Endothelial cell of umbilical vein (primary cell): ENCODE measurements around the gene GRIA3. TPM values are rescaled to one million over a fixed set of nuclear protein-coding genes. Genes with fewer than 3 reads are reported as not detected.

Experiments used
- BruUV-seq: library from RNA; stranded (reverse); fragments of 400-500 nt; replicated peaks from 2 replicates; lab custom pipeline; 2021; lab: Mats Ljungman, UMichigan
- CTCF ChIA-PET: fragments of 300-600, 350-600 bp; sonication (Branson Sonifier 250); formaldehyde crosslinking; loops from one replicate; lab custom pipeline; 2021; ENCODE audit warnings: antibody characterized with exemption, inconsistent platforms; lab: Charles Lee
- POLR2A ChIA-PET: fragments of 300-600, 350-600 bp; sonication (Branson Sonifier 250); formaldehyde crosslinking; loops from one replicate; lab custom pipeline; 2021; ENCODE audit warnings: antibody characterized with exemption, inconsistent platforms; lab: Charles Lee
- DNase-seq: peaks from one replicate; pipeline ENCODE4 v3.0.0-alpha.2; 2011; ENCODE audit warnings: low read depth, low spot score
- FAIRE-seq: peaks from 2 replicates; lab custom pipeline; 2011; peaks lifted over from hg19 to GRCh38; lab: Jason Lieb, UNC
- H2AFZ ChIP-seq: 2 replicates; pipeline ENCODE4 v1.6.0; 2012; ENCODE audit warnings: low read depth, low read length, control low read depth, inconsistent platforms
- H3K27ac ChIP-seq: 2 replicates; pipeline ENCODE4 v1.5.1; 2011; ENCODE audit warnings: low read depth, mild to moderate bottlenecking, control low read depth, low read length, moderate library complexity; ENCODE audit not compliant: insufficient read depth
- H3K27me3 ChIP-seq, 2 experiments: 2 replicates each; pipeline versions ENCODE4 v1.6.0 to v1.6.1; 2011; ENCODE audit warnings: low read length in 2 of 2, mixed read lengths in 1 of 2; ENCODE audit not compliant: control insufficient read depth in 2 of 2, insufficient read depth in 2 of 2
- H3K36me3 ChIP-seq, 2 experiments: 2 replicates in 1 of 2; 3 replicates in 1 of 2; pipeline ENCODE4 v1.5.1; 2011; ENCODE audit warnings: low read length in 2 of 2, mild to moderate bottlenecking in 1 of 2, moderate library complexity in 1 of 2; ENCODE audit not compliant: control insufficient read depth in 2 of 2, insufficient read depth in 2 of 2; ENCODE audit errors: extremely low read depth in 1 of 2
- H3K4me1 ChIP-seq: 3 replicates; pipeline ENCODE4 v1.5.1; 2011; ENCODE audit warnings: mild to moderate bottlenecking, low read length; ENCODE audit not compliant: control insufficient read depth, insufficient read depth; ENCODE audit errors: extremely low read depth
- H3K4me2 ChIP-seq: 2 replicates; pipeline ENCODE4 v1.6.1; 2011; ENCODE audit warnings: low read length, control low read depth, mixed read lengths; ENCODE audit not compliant: insufficient read depth
- H3K4me3 ChIP-seq, 3 experiments: fragments of 200-600 bp in 1 of 3; sonication (generic), shearing (Covaris generic) in 1 of 3; replicated peaks in 1 of 3; 2 replicates each; pipeline ENCODE4 v1.5.1; 2011 to 2016; ENCODE audit warnings: control low read depth in 3 of 3, low read length in 3 of 3, mild to moderate bottlenecking in 2 of 3, inconsistent platforms in 1 of 3, low read depth in 1 of 3, moderate library complexity in 1 of 3; ENCODE audit not compliant: insufficient read depth in 1 of 3
- H3K79me2 ChIP-seq: 2 replicates; pipeline ENCODE4 v1.6.0; 2012; ENCODE audit warnings: low read length, inconsistent platforms; ENCODE audit not compliant: control insufficient read depth, insufficient read depth
- H3K9ac ChIP-seq: replicated peaks from 2 replicates; pipeline ENCODE3; 2011; ENCODE audit warnings: low read length, control low read depth; ENCODE audit not compliant: insufficient read depth; ENCODE audit errors: extremely low read depth
- H3K9me1 ChIP-seq: replicated peaks from 3 replicates; pipeline ENCODE4 v1.6.0; 2011; ENCODE audit warnings: mild to moderate bottlenecking, low read length; ENCODE audit not compliant: control insufficient read depth, insufficient read depth; ENCODE audit errors: extremely low read depth
- H3K9me3 ChIP-seq: replicated peaks from 2 replicates; pipeline ENCODE4 v1.5.1; 2012; ENCODE audit warnings: low read length, inconsistent platforms; ENCODE audit not compliant: control insufficient read depth, insufficient read depth
- H4K20me1 ChIP-seq: replicated peaks from 2 replicates; pipeline ENCODE3; 2011; ENCODE audit warnings: mild to moderate bottlenecking, low read length; ENCODE audit not compliant: control insufficient read depth, insufficient read depth; ENCODE audit errors: extremely low read depth
- EZH2 ChIP-seq: IDR thresholded peaks from 2 replicates; pipeline ENCODE4 v1.6.1; 2012; ENCODE audit warnings: borderline replicate concordance, low read depth, mild to moderate bottlenecking, moderate library complexity, low read length, inconsistent platforms; ENCODE audit not compliant: severe bottlenecking
- FOS ChIP-seq: IDR thresholded peaks from 2 replicates; pipeline ENCODE4 v1.6.1; 2011; ENCODE audit warnings: mild to moderate bottlenecking, low read length, moderate library complexity, borderline replicate concordance; ENCODE audit not compliant: insufficient read depth
- GATA2 ChIP-seq: IDR thresholded peaks from 2 replicates; pipeline ENCODE4 v1.7.0; 2011; ENCODE audit warnings: low read depth, mild to moderate bottlenecking, moderate library complexity, mixed read lengths, low read length; ENCODE audit not compliant: insufficient read length, insufficient read depth
- JUN ChIP-seq: IDR thresholded peaks from 2 replicates; pipeline ENCODE4 v1.6.1; 2011; ENCODE audit warnings: borderline replicate concordance, low read depth; ENCODE audit not compliant: insufficient read length, insufficient read depth
- MAX ChIP-seq: IDR thresholded peaks from 2 replicates; pipeline ENCODE4 v1.6.1; 2011; ENCODE audit not compliant: insufficient read depth, insufficient read length
- MYC ChIP-seq: IDR thresholded peaks from one replicate; pipeline ENCODE4 v1.6.1; 2011; ENCODE audit warnings: mild to moderate bottlenecking, low read depth, low read length
- POLR2A ChIP-seq: IDR thresholded peaks from 2 replicates; pipeline ENCODE4 v1.6.1; 2012; ENCODE audit warnings: low read depth, mild to moderate bottlenecking, control low read depth, low read length
- POLR2AphosphoS5 ChIP-seq: IDR thresholded peaks from 2 replicates; pipeline ENCODE4 v1.6.1; 2012; ENCODE audit warnings: low read depth, mild to moderate bottlenecking, control low read depth, low read length, moderate library complexity; ENCODE audit not compliant: insufficient read depth
- dilution Hi-C: fragments of 300-500 bp; cut with MboI; formaldehyde crosslinking; loops from one replicate; pipeline ENCODE4 v1.15.0; 2019; ENCODE audit warnings: low sequenced_read_pairs; ENCODE audit not compliant: extremely low pct_ligation_motif_present
- intact Hi-C: fragments of 100-400 bp; cut with micrococcal nuclease; formaldehyde crosslinking; loops from one replicate; pipeline ENCODE4 v1.10.0; 2022
- polyA plus RNA-seq, 4 experiments: library from polyadenylated mRNA; depleted of rRNA in 3 of 4; stranded (reverse) in 3 of 4; unstranded in 1 of 4; fragments of >200 nt; gene quantifications; 2 replicates each; pipeline versions ENCODE4 v1.2.1 to v1.2.3, GENCODE V29; 2011 to 2012; ENCODE audit warnings: missing spikeins in 1 of 4
- total RNA-seq: library from RNA; stranded (reverse); gene quantifications from 2 replicates; pipeline ENCODE4 v1.2.3, GENCODE V29; 2021
- TF ChIP-seq, protein P1 (sequence below), 2 donors: IDR thresholded peaks; 1 replicate in 1 of 2; 2 replicates in 1 of 2; pipeline ENCODE4 v1.5.1; 2011; ENCODE audit warnings: low read length in 2 of 2, mild to moderate bottlenecking in 2 of 2, moderate library complexity in 2 of 2, control low read depth in 1 of 2, inconsistent platforms in 1 of 2, low read depth in 1 of 2; ENCODE audit not compliant: insufficient read depth in 1 of 2; ENCODE audit errors: extremely low read depth in 1 of 2

Gene GRIA3
- total and polyA plus RNA-seq, 2 donors (not counting 3 experiments of a cell fraction or from before 2014, with no cell fraction given): not detected

DNA sequence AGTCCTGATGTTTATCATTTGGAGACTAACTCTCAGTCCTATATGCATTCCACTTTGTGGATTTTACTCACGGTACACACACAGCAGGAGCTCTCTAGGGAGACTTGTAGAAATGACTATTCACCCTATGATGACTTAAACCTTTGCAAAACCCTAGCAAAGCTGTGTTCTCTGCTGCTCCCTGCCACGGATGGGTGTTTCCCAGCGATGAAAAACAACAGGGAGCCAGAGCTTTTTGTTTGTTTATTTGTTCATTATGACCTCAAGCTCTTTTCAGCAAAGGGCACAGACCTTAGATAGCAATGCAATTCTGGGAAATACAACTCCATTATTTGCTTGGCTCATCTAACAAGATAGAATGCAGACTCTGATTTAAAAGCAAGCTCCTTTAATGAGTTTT, 156.6 kb downstream of the GRIA3 start:
- H3K27ac ChIP-seq: no peak overlapping the region
- dilution Hi-C loops (no loop called here), intact Hi-C loops (no loop called here)
- H3K79me2 ChIP-seq: no peaks in the 10 kb centered on the region
- no peaks in the 10 kb centered on the region for H3K9me3 ChIP-seq
- FAIRE-seq (no peak), DNase-seq (no peak)
- no peaks in the 10 kb centered on the region for H3K27me3 ChIP-seq
- ChIA-PET POLR2A (no interaction called here), CTCF (no interaction called here)
- no peak overlapping the region for H3K4me2 ChIP-seq
- no TSS peak for BruUV-seq
- no peak overlapping the region for H3K4me3 ChIP-seq
- no peaks in the 10 kb centered on the region for H3K4me1 ChIP-seq
- H2AFZ ChIP-seq: no peak overlapping the region
- TF ChIP-seq POLR2AphosphoS5 (no peak), MYC (no peak)
- TF ChIP-seq, protein P1, sequence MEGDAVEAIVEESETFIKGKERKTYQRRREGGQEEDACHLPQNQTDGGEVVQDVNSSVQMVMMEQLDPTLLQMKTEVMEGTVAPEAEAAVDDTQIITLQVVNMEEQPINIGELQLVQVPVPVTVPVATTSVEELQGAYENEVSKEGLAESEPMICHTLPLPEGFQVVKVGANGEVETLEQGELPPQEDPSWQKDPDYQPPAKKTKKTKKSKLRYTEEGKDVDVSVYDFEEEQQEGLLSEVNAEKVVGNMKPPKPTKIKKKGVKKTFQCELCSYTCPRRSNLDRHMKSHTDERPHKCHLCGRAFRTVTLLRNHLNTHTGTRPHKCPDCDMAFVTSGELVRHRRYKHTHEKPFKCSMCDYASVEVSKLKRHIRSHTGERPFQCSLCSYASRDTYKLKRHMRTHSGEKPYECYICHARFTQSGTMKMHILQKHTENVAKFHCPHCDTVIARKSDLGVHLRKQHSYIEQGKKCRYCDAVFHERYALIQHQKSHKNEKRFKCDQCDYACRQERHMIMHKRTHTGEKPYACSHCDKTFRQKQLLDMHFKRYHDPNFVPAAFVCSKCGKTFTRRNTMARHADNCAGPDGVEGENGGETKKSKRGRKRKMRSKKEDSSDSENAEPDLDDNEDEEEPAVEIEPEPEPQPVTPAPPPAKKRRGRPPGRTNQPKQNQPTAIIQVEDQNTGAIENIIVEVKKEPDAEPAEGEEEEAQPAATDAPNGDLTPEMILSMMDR (IDR thresholded peaks at IDR 0.05; ENCODE audit: extremely low read depth in 1 of 2, insufficient read depth in 1 of 2, low read depth in 1 of 2, low read length in 2 of 2): no peak
- no peak overlapping the region for H3K9ac ChIP-seq
- H4K20me1 ChIP-seq: no peaks in the 10 kb centered on the region
- H3K36me3 ChIP-seq: no peaks in the 10 kb centered on the region
- no peaks in the 10 kb centered on the region for H3K9me1 ChIP-seq

GRCh38 chrX:123348468-123348867, 164.4 kb downstream of the GRIA3 start:
- TF ChIP-seq MAX (no peak), POLR2A (no peak), JUN (no peak), GATA2 (no peak), POLR2AphosphoS5 (no peak), FOS (no peak), EZH2 (no peak), MYC (no peak)
- TF ChIP-seq, protein P1 (IDR thresholded peaks at IDR 0.05; ENCODE audit: extremely low read depth in 1 of 2, insufficient read depth in 1 of 2, low read depth in 1 of 2, low read length in 2 of 2): no peak
- H3K9me3 ChIP-seq: no peaks in the 10 kb centered on the region
- H2AFZ ChIP-seq: no peak overlapping the region
- H3K36me3 ChIP-seq: no peaks in the 10 kb centered on the region
- intact Hi-C loops: no loop called here
- CTCF ChIA-PET: no interaction called here
- H3K79me2 ChIP-seq: no peaks in the 10 kb centered on the region
- H3K9ac ChIP-seq: no peak overlapping the region
- no peaks in the 10 kb centered on the region for H3K9me1 ChIP-seq
- no peak for DNase-seq
- FAIRE-seq: no peak
- H3K27ac ChIP-seq: no peak overlapping the region
- dilution Hi-C loops: no loop called here
- no peak overlapping the region for H3K4me2 ChIP-seq
- no peaks in the 10 kb centered on the region for H3K27me3 ChIP-seq
- no TSS peak for BruUV-seq
- H4K20me1 ChIP-seq: no peaks in the 10 kb centered on the region
- POLR2A ChIA-PET: no interaction called here
- H3K4me1 ChIP-seq: no peaks in the 10 kb centered on the region
- H3K4me3 ChIP-seq: no peak overlapping the region
